RCC 7860 (cell line): Measurements from ENCODE around the gene RNF151.
A peak's percentile ranks its signal among the peaks of the same experiment; 100 is the strongest.

Source experiments
- DNase-seq: peaks from one replicate; pipeline ENCODE4 v3.0.0-alpha.2; 2015; ENCODE audit warnings: low spot score
- FAIRE-seq: peaks from 2 replicates; lab custom pipeline; 2012; peaks lifted over from hg19 to GRCh38; lab: Jason Lieb, UNC

Gene RNF151

DNA sequence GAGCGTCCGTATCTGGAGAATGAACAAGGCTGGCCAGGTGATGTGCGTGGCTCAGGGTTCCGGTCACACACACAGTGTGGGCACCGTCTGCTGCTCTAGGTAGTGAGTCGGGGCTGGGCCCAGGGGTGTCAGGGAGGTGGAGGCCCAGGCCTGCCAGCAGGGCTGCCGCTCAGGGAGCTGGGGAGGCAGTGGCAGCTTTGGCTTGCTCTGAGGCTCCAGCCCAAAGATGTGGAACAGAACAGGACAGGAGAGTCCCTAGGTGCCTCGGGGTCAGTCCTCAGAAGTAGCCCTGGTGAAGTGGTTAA is 9.5 kb downstream of the RNF151 start:
- FAIRE-seq (no peak), DNase-seq (no peak)

DNA sequence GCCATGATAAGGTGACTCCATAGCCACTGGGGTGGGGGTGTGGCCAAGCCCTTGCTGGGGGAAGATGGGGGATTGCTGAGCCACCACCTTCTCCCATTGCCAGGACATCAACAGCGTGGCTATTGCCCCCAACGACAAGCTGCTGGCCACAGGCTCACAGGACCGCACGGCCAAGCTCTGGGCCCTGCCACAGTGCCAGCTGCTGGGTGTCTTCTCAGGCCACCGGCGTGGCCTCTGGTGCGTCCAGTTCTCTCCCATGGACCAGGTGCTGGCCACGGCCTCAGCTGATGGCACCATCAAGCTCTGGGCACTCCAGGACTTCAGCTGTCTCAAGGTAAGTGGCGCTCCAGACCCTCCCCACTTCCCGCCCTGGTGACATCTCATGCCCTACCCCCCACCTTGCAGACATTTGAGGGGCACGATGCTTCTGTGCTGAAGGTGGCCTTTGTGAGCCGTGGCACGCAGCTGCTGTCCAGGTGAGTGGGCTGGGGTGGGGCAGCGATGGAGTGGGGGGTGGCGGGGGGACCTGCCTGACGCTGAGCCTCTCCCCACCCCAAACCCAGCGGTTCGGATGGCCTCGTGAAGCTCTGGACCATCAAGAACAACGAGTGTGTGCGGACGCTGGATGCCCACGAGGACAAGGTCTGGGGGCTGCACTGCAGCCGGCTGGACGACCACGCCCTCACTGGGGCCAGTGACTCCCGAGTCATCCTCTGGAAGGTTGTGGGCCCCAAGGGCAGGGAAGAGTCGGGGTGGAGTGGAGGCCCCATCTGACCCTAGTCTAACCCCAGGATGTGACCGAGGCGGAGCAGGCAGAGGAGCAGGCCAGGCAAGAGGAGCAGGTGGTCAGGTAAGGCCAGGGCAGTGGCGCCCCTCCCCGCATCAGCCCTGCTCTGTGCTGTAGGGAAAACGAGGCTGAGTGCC is 10.6 kb downstream of the RNF151 start:
- DNase-seq (no peak), FAIRE-seq (no peak)

DNA sequence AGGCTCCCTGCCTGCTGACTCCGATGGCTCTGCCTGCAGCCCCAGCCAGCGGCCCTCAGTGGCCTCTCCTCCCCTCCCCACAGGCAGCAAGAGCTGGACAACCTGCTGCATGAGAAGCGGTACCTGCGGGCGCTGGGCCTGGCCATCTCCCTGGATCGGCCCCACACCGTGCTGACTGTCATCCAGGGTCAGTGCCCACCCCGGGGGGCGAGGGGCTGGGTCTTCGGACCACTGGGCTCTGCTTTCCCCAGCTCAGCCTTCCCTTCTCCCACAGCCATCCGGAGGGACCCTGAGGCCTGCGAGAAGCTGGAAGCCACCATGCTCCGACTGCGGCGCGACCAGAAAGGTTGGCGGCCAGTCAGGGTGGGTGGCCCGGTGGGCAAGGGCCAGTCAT is 11.2 kb downstream of the RNF151 start:
- no peak for DNase-seq
- FAIRE-seq: no peak

DNA sequence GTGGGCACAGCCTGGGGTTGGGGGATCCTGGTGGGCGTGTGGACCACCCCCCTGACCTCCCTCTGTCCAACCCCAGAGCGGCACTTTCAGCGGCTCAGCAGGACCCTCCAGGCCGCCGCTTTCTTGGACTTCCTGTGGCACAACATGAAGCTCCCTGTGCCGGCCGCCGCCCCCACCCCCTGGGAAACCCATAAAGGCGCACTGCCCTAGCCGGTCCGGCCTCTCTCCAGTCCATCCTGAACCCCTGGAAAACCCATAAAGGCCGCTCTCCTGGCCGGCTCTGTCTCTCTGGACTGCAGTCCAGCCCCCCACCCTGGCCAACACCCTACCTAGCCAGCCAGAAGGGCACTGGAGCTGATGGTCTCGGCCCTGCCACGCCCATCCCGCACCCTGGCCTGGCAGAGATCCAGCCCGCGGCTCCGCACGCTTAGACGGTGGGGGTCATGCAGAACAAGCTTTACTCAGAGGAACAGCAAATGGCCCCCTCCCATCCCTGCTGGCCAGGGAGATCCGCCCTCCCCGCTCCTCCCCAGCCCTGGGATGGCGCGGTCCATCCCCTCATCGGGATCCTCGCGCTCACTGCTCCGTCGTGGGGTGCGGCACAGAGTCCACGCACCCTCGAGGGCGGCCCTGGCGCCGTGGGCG is 11.9 kb downstream of the RNF151 start:
- DNase-seq (no peak), FAIRE-seq (no peak)

DNA sequence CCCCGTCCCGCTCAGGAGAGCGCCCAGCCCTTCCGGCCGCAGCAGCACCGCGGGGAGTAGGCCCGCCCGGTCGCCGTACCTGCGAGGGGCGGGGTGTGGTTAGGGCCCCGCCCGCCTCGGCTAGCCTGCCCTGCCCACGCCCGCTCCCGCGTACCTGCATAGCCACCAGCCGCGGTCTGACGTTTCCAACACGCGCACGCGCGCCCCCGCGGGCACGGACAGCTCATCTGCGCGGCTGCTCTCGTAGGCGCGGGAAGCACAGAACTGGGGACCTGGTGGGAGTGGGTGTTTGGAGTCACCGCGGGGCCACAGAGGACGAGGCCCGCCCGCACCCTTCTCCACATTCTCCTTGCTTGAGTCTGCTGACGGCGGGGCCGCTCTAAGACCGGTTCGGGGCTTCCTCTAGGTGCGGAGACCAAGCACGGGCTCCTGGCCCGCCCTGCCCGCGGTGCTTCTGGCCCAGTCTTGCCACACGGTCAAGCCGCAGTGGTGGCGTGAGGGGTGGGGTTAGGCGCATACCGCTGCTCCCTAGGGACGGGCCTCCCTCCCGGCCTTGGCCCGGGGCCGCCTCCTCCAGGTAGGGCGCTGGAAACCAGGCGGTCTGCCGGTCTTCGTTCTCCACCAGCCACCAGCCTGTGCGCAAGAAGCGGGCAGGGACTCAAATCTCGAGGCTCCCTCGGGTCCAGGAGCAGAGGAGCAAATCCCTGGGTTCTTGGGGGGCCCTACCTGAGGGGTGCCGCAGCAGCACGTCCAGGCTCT is 12.8 kb downstream of the RNF151 start:
- DNase-seq (no peak), FAIRE-seq (no peak)

DNA sequence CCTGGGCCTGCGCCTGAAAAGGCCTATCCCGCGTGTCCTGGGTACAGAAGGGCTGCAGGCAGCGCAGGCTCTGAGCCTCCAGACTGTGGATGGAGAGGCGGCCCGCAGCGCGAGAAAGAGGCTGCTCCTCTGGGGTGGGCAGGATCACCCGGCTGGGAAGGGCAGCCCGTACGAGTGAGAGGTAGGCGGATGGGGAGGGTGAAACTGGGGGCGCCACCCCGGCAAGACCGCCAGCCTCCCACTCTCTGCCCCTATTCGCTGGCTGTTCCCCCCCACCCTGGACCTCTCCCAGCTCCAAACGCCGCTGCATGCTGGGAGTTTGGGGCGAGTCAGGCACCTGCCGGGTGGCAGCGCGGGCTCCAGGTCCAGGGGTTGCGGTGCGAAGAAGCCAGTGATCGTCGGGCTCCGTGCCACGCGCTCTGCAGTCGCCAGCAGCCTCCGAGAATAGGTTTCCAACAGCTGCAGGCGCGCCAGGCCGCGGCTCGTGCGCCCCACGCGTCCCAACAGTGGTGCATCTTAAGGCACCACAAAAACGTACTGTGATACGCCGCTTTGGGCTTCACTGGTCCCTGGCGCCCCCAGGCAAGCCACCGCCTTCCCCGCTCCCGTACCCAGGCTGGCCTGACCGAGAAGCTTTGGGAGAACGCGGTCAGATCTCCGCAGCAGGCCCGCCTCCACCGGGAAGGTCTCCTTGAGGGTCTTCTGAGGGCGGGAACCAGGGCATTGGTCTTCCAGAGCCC is 13.5 kb downstream of the RNF151 start:
- no peak for FAIRE-seq
- no peak for DNase-seq

DNA sequence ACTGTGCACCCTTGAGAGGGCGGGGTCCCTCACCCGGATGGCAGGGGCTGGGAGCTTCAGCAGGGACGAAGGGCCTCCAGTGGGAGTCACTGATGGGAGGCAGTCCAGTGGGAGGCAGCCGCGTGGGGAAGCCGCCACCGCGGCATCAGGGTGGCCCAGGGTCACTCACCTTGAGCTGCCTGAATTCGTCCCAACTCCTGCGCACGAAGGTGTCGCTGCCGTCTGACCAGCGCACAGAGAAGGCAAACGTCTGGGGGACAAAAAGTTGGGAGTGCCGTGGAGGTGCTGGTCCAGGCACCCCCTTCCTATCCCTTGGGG is 14.1 kb downstream of the RNF151 start:
- DNase-seq: no peak
- FAIRE-seq: no peak

DNA sequence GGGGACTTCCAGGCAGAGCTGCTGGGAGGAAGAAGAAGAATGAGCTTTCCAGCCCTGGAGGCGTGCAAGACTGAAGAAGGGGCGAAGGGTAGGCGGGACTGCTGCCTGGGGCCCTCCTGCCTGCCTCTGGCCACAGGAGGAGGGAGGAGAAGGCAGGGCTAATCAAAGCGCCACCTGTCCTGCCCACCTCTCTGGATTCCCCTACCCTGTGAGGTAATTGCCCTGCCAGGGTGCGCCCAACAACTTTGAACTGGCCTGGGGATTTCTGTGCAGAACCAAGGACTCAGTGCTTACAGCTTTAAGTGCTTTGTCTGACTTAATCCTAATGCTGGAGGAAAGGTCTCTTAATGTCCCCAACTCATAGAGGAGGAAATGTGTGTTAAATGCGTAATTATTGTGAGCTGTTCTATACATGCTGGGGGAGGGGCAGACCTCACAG is 14.8 kb downstream of the RNF151 start, which contains the start of gene NOXO1:
Gene NOXO1 (minus strand): TSS at position 72 of the 439 bp plus-strand sequence. CDS start 290 bp downstream, outside the sequence.
- DNase-seq: no peak
- FAIRE-seq: no peak

DNA sequence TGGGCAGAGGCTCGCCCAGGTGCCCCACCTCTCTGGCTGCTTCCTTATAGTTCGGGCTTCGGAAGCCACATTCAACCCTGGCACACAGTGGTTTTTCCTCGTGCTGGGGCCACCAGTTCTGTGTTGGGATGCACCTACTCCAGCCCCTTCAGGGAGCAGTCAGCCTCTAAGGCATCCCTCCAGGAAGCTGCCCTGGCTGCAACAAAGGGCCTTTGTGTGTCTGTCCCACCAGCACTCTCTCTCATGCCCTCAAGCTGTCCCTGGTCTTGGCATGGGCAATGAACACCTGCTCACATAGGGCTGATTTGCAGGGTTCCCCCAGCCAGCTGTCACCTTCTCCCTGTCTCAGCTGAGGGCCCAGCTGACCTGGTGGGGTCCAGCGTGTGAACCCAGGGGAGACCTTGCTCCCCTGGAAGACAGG is 15.4 kb downstream of the RNF151 start:
- FAIRE-seq (no peak), DNase-seq (no peak)

DNA sequence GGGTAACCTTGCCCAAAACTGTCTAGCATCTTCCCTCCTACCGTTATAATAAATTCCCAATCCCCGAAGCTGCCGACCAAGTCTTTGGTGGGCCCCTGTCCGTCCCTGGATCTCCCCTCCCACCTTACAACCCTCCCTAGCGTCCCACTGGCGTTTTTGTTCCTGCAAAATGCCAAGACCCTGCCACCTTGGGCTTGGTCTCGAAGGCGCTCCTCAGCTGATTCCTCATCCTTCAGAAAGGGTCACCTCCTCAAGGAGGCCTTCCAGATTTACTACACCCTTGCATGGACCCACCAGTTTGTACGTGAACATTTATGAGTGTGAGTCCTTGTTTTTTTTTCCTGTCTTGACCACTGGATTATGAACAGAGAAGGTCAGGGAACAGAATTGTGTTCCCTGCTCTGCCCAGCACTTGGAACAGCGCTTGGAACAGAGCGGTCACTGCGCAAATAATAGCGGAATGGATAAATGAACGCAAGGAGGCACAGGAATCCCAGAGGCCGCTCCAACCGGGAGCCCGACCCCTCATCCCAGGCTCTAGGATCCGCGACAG is 16.4 kb downstream of the RNF151 start:
- no peak for DNase-seq
- FAIRE-seq: no peak

DNA sequence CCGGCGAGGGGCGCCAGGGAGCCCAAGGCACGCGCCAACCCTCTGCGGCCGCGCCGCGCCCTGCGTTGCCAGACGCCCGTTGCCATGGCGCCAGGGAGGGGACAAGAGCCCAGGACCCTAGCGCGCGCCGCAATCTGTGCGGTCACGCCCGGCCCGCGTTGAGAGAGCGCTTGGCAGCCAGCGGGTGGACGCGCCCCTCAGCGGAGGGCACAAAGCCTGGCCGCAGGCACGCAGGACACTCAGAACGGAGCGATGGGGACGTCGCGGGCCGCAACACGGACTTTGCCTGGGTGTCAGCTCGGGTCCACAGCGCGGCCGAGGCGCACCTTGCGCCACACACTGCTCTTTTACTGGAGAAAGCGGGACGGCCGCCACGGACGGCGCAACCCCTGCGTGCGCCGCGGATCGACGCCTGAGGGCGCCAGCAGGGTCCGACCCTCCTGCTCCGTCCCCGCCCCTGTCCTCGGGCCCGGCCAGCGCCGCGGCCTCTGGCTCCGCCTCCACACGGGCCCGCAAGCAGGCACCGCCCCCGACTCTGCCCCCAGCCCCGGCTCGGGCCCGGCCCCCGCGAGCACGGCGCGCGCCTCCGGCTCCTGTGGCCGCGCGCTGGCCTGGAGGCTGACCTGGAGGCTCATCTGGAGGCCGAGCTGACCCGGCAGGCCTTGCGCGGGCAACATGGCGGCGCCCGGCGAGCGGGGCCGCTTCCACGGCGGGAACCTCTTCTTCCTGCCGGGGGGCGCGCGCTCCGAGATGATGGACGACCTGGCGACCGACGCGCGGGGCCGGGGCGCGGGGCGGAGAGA is 17.1 kb downstream of the RNF151 start, which contains the start of gene GFER:
Gene GFER (plus strand): TSS at position 650 of the 803 bp plus-strand sequence. CDS start 26 bp downstream, at position 676.
- no peak for FAIRE-seq
- peak; percentile 79 for DNase-seq

DNA sequence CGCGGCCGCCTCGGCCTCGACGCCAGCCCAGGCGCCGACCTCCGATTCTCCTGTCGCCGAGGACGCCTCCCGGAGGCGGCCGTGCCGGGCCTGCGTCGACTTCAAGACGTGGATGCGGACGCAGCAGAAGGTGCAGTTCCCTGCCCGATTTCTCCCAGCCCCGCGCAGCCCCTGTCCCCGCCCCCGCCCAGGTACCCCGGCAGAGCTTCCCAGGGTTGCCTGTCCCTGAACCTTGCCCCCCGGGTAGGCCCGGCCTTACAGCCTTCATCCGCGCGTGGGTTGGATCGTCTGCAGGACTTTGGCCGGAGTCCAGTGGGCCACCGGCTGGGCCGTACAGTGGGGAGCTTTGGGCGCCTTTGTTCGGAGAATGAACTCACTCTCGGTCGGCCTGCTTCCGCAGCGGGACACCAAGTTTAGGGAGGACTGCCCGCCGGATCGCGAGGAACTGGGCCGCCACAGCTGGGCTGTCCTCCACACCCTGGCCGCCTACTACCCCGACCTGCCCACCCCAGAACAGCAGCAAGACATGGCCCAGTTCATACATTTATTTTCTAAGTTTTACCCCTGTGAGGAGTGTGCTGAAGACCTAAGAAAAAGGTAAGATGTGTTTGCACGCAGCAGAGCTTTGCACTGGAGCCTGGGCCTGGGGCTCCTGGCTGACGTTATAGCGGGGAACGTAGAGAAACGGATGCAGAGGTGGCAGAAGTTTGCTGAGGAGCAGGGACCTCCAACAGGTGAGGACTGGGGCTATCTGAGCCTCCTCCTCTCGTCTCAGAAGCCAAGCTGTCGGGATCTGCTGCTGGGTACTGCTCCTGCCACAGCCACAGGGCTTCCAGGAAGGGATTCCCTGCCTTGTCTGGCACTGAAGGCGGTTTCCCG is 17.9 kb downstream of the RNF151 start:
- no peak for DNase-seq
- FAIRE-seq: no peak

DNA sequence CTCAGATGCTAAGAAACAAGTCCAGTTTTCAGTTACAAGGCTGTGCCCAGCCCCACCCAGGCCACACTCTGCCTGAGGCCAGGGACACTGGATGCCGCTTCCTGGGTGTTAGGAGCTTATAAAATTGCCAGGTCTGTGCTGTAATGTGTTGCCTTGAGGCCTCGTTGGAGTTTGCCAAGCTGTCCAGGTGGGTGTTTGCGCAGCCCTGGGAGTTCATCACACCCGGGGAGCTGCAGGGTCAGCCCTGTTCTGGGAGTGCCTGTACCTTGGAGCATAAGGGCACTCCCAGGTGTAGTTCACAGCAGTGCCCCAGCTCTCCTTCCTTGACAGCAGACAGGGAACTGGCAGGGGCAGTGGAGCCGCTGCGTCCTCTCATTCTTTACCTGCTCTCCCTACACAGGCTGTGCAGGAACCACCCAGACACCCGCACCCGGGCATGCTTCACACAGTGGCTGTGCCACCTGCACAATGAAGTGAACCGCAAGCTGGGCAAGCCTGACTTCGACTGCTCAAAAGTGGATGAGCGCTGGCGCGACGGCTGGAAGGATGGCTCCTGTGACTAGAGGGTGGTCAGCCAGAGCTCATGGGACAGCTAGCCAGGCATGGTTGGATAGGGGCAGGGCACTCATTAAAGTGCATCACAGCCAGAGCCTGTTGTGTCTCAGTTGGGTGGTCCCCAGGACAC is 19.0 kb downstream of the RNF151 start:
- DNase-seq (no peak), FAIRE-seq (no peak)

DNA sequence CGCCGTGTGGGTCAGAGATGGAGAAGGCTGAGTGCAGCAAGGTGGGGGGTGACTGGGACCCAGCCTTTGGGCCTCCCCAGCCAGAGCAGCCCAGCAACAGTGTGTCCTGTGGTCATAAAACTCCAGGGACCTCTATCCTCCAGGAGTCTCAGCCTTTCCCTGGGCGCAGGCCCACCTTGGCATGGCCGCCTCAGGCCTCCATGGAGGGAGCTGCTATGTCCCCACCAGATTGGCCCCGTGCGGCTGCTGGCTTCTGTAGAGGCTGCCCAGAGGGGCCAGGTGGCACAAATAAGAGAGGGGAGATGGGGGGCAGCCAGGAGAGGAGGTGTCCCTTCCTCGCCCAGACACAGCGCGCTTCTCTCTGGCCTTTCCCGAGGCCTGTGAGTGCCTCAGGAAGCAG is 20.5 kb downstream of the RNF151 start:
- DNase-seq: no peak
- FAIRE-seq: no peak

DNA sequence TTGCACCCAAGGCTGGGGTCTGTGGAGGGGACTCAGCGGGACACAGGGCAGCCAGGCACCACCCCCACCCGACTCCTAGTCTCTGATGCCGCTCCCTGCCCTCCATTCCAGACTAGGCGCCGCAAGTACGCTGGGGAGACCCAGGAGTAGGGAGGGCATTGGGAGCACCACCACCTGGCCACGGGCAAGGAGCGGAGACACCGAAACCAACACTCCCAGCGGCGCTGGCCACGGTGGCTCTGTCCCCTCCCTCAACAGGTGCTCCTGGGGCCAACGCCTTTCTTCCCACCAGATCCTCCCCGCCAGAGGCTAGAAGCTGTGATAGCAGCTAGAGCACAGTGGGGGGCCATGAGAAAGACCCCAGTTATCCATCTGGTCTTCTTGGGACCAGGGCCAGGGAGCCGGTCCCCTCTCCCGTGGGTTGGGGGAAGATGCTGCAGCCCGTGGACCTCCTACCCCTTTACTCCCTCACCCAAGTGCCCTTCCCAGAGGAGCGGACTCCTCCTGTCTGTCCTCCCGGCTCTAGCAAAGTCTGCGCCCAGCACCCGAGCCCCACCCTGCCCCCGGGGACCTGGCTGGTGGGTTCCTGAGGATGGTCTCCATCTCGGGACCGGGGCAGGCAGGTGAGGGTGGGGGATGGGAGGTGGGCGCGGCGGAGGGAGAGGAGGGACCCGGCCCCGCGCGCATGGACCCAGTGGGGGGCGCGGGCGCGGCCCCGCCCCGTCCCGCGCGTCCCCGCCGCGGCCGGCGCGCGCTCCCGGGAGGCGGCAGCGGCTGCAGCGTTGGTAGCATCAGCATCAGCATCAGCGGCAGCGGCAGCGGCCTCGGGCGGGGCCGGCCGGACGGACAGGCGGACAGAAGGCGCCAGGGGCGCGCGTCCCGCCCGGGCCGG is 22.8 kb downstream of the RNF151 start, which contains the start of gene SYNGR3:
Gene SYNGR3 (plus strand): TSS at position 762 of the 892 bp plus-strand sequence. CDS start 133 bp downstream, outside the sequence.
- DNase-seq (no peak), FAIRE-seq (no peak)

DNA sequence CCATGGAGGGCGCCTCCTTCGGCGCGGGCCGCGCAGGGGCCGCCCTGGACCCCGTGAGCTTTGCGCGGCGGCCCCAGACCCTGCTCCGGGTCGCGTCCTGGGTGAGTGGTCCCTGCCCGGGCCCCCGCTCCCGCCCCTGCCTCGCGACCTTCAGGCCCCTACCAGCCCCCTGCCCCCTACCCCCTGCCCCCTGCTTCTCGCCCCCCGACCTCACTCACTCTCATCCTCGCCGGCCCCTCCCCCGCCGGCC is 23.4 kb downstream of the RNF151 start:
- FAIRE-seq (no peak), DNase-seq (no peak)

DNA sequence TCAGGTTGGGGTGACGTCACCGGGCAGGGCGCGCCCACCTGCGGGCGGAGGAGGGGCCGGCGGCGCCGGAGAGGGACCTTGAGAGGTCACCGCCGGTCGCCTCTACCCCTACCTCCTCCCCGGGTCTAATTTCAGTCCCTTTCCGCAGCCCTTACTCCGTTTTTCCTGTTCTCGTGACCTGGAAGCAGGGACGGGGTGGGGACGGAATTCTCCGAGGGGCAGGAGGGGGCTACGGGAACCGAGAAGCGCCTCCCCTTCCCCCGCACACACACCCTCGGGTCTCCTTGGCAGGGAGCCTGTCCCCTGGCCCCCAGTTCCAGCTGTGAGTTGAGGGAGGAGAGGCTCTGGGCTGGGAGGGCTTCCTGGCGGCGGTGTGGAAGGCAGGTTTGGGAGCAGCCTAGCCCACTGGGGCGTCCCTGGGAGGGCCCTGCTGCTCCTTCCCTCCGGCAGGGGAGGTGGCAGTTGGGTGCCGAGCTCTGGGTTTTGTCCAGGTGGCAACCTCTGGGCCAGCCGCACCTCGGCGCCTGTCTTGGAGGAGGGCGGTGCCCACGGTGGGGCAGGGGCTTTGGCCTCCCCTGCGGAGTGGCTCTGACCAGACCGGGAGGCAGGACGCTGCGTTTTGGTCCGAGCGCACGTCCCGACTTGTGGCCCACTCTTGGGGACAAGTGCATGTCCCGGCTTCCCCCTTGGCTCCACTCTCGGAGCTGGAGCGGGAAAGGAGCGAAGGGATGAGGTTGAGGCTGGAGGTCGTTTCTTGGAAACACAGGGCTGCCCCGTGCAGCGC is 23.9 kb downstream of the RNF151 start:
- FAIRE-seq: no peak
- DNase-seq: no peak
